Hepatocyte (in vitro differentiated cells): ENCODE measurements around the gene NGLY1. TPM values are rescaled to one million over a fixed set of nuclear protein-coding genes. Genes with fewer than 3 reads are reported as not detected.

ENCODE experiments used
- DNase-seq: peaks from one replicate; pipeline ENCODE4 v3.0.0-alpha.2; 2016; ENCODE audit warnings: low spot score
- H2AFZ ChIP-seq: fragments of 200-600 bp; sonication (generic); 2 replicates; pipeline ENCODE4 v1.6.0; 2016; ENCODE audit warnings: antibody characterized with exemption, mild to moderate bottlenecking
- H3K27ac ChIP-seq: fragments of 200-600 bp; sonication (generic); 2 replicates; pipeline ENCODE4 v1.5.1; 2016; ENCODE audit warnings: mild to moderate bottlenecking
- H3K27me3 ChIP-seq: fragments of 200-600 bp; sonication (generic); 2 replicates; pipeline ENCODE4 v1.6.1; 2016
- H3K36me3 ChIP-seq: fragments of 200-600 bp; sonication (generic); replicated peaks from 2 replicates; pipeline ENCODE4 v1.5.1; 2016; ENCODE audit warnings: low read depth; ENCODE audit not compliant: insufficient read depth
- H3K4me1 ChIP-seq: fragments of 200-600 bp; sonication (generic); 2 replicates; pipeline ENCODE4 v1.5.1; 2016; ENCODE audit warnings: mild to moderate bottlenecking, moderate library complexity; ENCODE audit not compliant: insufficient read depth
- H3K4me2 ChIP-seq: fragments of 200-600 bp; sonication (generic); 2 replicates; pipeline ENCODE4 v1.6.0; 2016
- H3K4me3 ChIP-seq: fragments of 200-600 bp; sonication (generic); 2 replicates; pipeline ENCODE4 v1.5.1; 2016; ENCODE audit warnings: mild to moderate bottlenecking
- H3K79me2 ChIP-seq: fragments of 200-600 bp; sonication (generic); 2 replicates; pipeline ENCODE4 v1.6.0; 2017; ENCODE audit warnings: mild to moderate bottlenecking
- H3K9me2 ChIP-seq: fragments of 200-600 bp; sonication (generic); replicated peaks from 2 replicates; pipeline ENCODE4 v1.6.0; 2017; ENCODE audit warnings: mild to moderate bottlenecking; ENCODE audit not compliant: insufficient read depth
- H3K9me3 ChIP-seq: fragments of 200-600 bp; sonication (generic); 2 replicates; pipeline ENCODE4 v1.5.1; 2016; ENCODE audit warnings: low read depth, mild to moderate bottlenecking
- H4K20me1 ChIP-seq: fragments of 200-600 bp; sonication (generic); 2 replicates; pipeline ENCODE4 v1.6.0; 2016; ENCODE audit warnings: mild to moderate bottlenecking; ENCODE audit not compliant: insufficient read depth, poor library complexity, severe bottlenecking
- EZH2 ChIP-seq: fragments of 200-600 bp; sonication (generic); IDR thresholded peaks from 2 replicates; pipeline ENCODE4 v1.6.1; 2016; ENCODE audit warnings: antibody characterized with exemption, mild to moderate bottlenecking, borderline replicate concordance
- EZH2phosphoT487 ChIP-seq: fragments of 200-600 bp; sonication (generic); IDR thresholded peaks from one replicate; pipeline ENCODE4 v1.6.1; 2018; ENCODE audit warnings: antibody characterized with exemption, mild to moderate bottlenecking, low read depth, moderate library complexity; ENCODE audit not compliant: unreplicated experiment, severe bottlenecking
- WGBS: methylation state at CpG from one replicate; pipeline ENCODE4 v1.1.6; 2016; ENCODE audit warnings: low lambda C conversion rate; ENCODE audit errors: missing lambda C conversion rate; 5-methylcytosine and 5-hydroxymethylcytosine counted together
- polyA plus RNA-seq: library from polyadenylated mRNA; unstranded; fragments of >200 nt; fragmentation: Nextera tagmentation; extraction: Ambion mirVana; gene quantifications from 2 replicates; pipeline ENCODE4 v1.2.1, GENCODE V29; 2016
- total RNA-seq: library from RNA; depleted of rRNA; stranded (reverse); fragments of >200 nt; gene quantifications from 2 replicates; pipeline ENCODE4 v1.2.3, GENCODE V29; 2014
- TF ChIP-seq, protein P1 (sequence below): fragments of 200-600 bp; sonication (generic); IDR thresholded peaks from 2 replicates; pipeline ENCODE4 v1.5.1; 2016; ENCODE audit warnings: antibody characterized with exemption, mild to moderate bottlenecking; ENCODE audit not compliant: poor library complexity

The NGLY1 gene
- total and polyA plus RNA-seq, 2 experiments from 2014 or later, result 32.7 to 34.7 TPM

DNA sequence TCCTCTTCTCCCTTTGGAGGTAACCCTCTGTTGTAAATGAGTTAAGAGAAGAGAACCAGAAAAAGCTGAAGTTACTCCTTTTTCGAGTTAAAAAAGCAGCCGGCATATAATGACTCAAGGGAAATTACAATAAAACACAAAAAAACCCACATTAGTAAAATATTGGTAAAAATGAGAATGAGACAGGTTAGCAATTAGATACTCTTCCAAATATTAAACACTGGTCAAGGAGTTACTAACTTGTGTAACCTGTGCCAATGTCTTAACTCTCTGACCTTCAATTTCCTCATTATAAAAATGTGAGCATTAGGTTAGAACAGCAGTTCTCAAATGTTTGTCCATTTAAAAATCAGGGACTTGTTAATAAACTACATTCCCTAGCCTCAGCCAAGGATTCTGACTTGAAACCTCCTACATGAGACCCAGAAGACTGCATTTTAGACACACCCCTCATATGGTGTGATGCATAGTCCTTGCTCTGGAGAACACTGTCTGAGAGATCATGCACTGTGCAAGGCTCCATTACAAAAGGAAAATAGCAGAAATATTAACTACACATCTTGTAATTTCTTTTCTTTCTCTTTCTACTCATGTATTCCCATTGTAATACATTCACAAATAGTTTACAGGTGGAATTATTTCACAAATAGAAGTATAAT, 75.8 kb downstream of the NGLY1 start:
- DNase-seq, result no peak
- Histone ChIP-seq H3K9me3 (no peaks in the 10 kb centered on the region), H3K79me2 (no peaks in the 10 kb centered on the region), H3K9me2 (no peaks in the 10 kb centered on the region), H3K27ac (no peak overlapping the region), H2AFZ (no peak overlapping the region), H3K4me1 (no peaks in the 10 kb centered on the region), H3K4me2 (no peak overlapping the region), H3K4me3 (no peak overlapping the region), H3K36me3 (no peaks in the 10 kb centered on the region), H4K20me1 (no peaks in the 10 kb centered on the region), H3K27me3 (peaks cover 8% of the 10 kb centered on the region)
- 91% methylated on average over 2 of the region's 2 CpGs for WGBS
- no peak for TF ChIP-seq EZH2phosphoT487
- TF ChIP-seq, protein P1, sequence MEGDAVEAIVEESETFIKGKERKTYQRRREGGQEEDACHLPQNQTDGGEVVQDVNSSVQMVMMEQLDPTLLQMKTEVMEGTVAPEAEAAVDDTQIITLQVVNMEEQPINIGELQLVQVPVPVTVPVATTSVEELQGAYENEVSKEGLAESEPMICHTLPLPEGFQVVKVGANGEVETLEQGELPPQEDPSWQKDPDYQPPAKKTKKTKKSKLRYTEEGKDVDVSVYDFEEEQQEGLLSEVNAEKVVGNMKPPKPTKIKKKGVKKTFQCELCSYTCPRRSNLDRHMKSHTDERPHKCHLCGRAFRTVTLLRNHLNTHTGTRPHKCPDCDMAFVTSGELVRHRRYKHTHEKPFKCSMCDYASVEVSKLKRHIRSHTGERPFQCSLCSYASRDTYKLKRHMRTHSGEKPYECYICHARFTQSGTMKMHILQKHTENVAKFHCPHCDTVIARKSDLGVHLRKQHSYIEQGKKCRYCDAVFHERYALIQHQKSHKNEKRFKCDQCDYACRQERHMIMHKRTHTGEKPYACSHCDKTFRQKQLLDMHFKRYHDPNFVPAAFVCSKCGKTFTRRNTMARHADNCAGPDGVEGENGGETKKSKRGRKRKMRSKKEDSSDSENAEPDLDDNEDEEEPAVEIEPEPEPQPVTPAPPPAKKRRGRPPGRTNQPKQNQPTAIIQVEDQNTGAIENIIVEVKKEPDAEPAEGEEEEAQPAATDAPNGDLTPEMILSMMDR, result no peak
- no peak for TF ChIP-seq EZH2

DNA sequence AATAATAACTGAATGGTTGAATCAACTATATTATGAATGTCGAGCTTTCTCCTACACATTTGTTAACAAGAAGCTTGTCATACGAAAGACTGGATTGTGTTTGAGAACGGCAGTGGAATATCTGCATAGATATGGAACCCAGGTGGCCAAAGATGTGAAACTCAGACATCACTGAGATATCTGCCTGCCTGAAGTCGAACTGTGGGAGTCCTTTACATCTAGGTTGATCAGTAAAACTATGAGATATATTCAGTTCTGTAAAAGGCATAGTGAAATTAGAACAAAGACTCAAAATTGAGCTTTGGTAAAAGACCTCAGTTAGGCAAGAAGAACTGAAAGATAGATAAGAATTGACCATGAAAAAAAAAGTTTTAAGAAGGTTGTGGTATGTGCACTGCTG, 77.0 kb downstream of the NGLY1 start:
- no peak overlapping the region for H3K27ac ChIP-seq
- DNase-seq, result no peak
- H3K79me2 ChIP-seq, result no peaks in the 10 kb centered on the region
- no peaks in the 10 kb centered on the region for H3K9me3 ChIP-seq
- H2AFZ ChIP-seq, result no peak overlapping the region
- H3K27me3 ChIP-seq, result peaks cover 8% of the 10 kb centered on the region
- no peaks in the 10 kb centered on the region for H3K9me2 ChIP-seq
- H4K20me1 ChIP-seq, result no peaks in the 10 kb centered on the region
- H3K36me3 ChIP-seq, result no peaks in the 10 kb centered on the region
- H3K4me2 ChIP-seq, result no peak overlapping the region
- TF ChIP-seq EZH2, result no peak
- no peak for TF ChIP-seq EZH2phosphoT487
- TF ChIP-seq, protein P1, result no peak
- WGBS, result 84% methylated on average over 4 of the region's 4 CpGs
- no peaks in the 10 kb centered on the region for H3K4me1 ChIP-seq
- no peak overlapping the region for H3K4me3 ChIP-seq

DNA sequence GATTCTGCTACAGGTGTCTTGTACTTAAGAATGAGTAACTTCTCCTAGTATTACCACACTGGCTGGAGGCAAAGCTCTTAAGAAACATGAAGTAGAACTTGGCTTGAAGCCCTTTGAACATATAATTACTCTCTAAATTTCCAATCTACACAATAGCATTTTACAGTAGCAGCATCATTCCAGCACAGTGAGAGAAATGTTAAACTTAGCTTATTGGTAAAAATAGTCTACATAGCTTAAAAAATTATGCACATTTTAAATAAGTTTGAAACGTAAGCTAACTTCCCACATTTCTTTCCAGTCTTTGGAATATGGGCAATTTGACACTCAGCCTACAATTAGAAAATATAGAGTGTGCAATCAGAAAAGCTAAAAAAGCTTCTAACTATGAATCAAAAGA, 85.7 kb downstream of the NGLY1 start:
- no peaks in the 10 kb centered on the region for H3K9me2 ChIP-seq
- H3K36me3 ChIP-seq, result no peaks in the 10 kb centered on the region
- no peaks in the 10 kb centered on the region for H3K27me3 ChIP-seq
- H4K20me1 ChIP-seq, result no peaks in the 10 kb centered on the region
- H3K4me1 ChIP-seq, result no peaks in the 10 kb centered on the region
- TF ChIP-seq, protein P1, result no peak
- TF ChIP-seq EZH2 (no peak), EZH2phosphoT487 (no peak)
- no peak for DNase-seq
- WGBS, result 91% methylated on average over 1 of the region's 1 CpG
- H3K79me2 ChIP-seq, result no peaks in the 10 kb centered on the region
- no peak overlapping the region for H2AFZ ChIP-seq
- no peaks in the 10 kb centered on the region for H3K9me3 ChIP-seq
- no peak overlapping the region for H3K27ac ChIP-seq
- no peak overlapping the region for H3K4me3 ChIP-seq
- no peak overlapping the region for H3K4me2 ChIP-seq
